Measurements from ENCODE around the gene ABHD2.

Gene ABHD2

GRCh38 chr15:89217031-89217430 lies 128.8 kb downstream of the ABHD2 start (continued):
- TF ChIP-seq TSHZ1 (tag by site-specific recombination; IDR thresholded peaks at IDR 0.05; ENCODE audit: borderline replicate concordance) (no peak), MZF1 (tag by site-specific recombination; IDR thresholded peaks at IDR 0.05; ENCODE audit: borderline replicate concordance) (no peak), ATF2 (tag by site-specific recombination; IDR thresholded peaks at IDR 0.05; ENCODE audit: low read depth) (no peak), ZNF133 (tag by site-specific recombination; IDR thresholded peaks at IDR 0.05) (no peak), ZNF791 (tag by site-specific recombination; IDR thresholded peaks at IDR 0.05) (no peak), KLF9 (tag by site-specific recombination; IDR thresholded peaks at IDR 0.05; ENCODE audit: low read depth) (no peak), ZNF664 (tag by site-specific recombination; IDR thresholded peaks at IDR 0.05) (no peak), ZFP3 (tag by site-specific recombination; IDR thresholded peaks at IDR 0.05; ENCODE audit: low read depth) (no peak), AEBP2 (tag by site-specific recombination; IDR thresholded peaks at IDR 0.05; ENCODE audit: borderline replicate concordance) (no peak), ZNF843 (tag by site-specific recombination; IDR thresholded peaks at IDR 0.05) (no peak), ZNF555 (tag by site-specific recombination; conservative IDR thresholded peaks at IDR 0.05) (no peak)

- Histone ChIP-seq H3K4me3 (ENCODE audit: low read depth, low read length) (no peak overlapping the region), H3K27ac (ENCODE audit: extremely low read depth, low read depth, low read length) (no peak overlapping the region), H3K36me3 (ENCODE audit: control insufficient read depth in 2 of 2, insufficient read depth in 1 of 2, low read length in 2 of 2) (no peaks in the 10 kb centered on the region), H3K4me1 (ENCODE audit: control insufficient read depth, insufficient read depth, low read length) (no peaks in the 10 kb centered on the region), H3K9me3 (ENCODE audit: control insufficient read depth, insufficient read depth, low read depth, low read length) (no peaks in the 10 kb centered on the region)
- POLR2A ChIA-PET = no interaction called here
- TF ChIP-seq ZNF416 (tag by site-specific recombination; IDR thresholded peaks at IDR 0.05) = no peak
- no peak for TF ChIP-seq ZNF248 (tag by site-specific recombination; IDR thresholded peaks at IDR 0.05)
- no peak for TF ChIP-seq OVOL3 (tag by site-specific recombination; IDR thresholded peaks at IDR 0.05)
- no peak for TF ChIP-seq BCL11A (tag by site-specific recombination; IDR thresholded peaks at IDR 0.05; ENCODE audit: low read depth)
- TF ChIP-seq ZNF518A (tag by site-specific recombination; conservative IDR thresholded peaks at IDR 0.05; ENCODE audit: low read depth) = no peak
- TF ChIP-seq KLF9 (tag by site-specific recombination; IDR thresholded peaks at IDR 0.05; ENCODE audit: low read depth) = no peak
- CTCF ChIA-PET = interaction anchor here (0.7 to 4.4 kb wide), 2 partner anchors 11 to 94 kb away, joined by 4 to 24 read pairs; no protein-coding TSS in a partner anchor
Observed at GRCh38 chr15:89217686-89218376, 129.6 kb downstream of the ABHD2 start.

All from HEK293 (cell line).